H1 (cell line): ENCODE measurements around the gene CLEC16A. TPM values are rescaled to one million over a fixed set of nuclear protein-coding genes. Genes with fewer than 3 reads are reported as not detected.
A peak's percentile ranks its signal among the peaks of the same experiment; 100 is the strongest.

Source experiments
- CTCF ChIA-PET: fragments of 300-600 bp; sonication (Branson Sonifier 250); formaldehyde crosslinking; loops from one replicate; lab custom pipeline; 2021; ENCODE audit not compliant: partially characterized antibody; lab: Charles Lee
- POLR2A ChIA-PET: fragments of 300-600 bp; sonication (Branson Sonifier 250); formaldehyde crosslinking; loops from one replicate; lab custom pipeline; 2021; ENCODE audit warnings: inconsistent platforms; ENCODE audit not compliant: partially characterized antibody; lab: Charles Lee
- DNase-seq, 2 experiments: peaks; one replicate each; pipeline versions ENCODE4 v3.0.0 to v3.0.0-alpha.2; 2010 to 2022; ENCODE audit warnings: low spot score in 2 of 2, low read depth in 1 of 2, mixed read lengths in 1 of 2
- FAIRE-seq: peaks from 2 replicates; lab custom pipeline; 2011; peaks lifted over from hg19 to GRCh38; lab: Jason Lieb, UNC
- H2AFZ ChIP-seq: 2 replicates; pipeline ENCODE4 v1.8.1; 2012; ENCODE audit warnings: low read length, inconsistent platforms
- H2AK5ac ChIP-seq: 2 replicates; pipeline ENCODE4 v1.6.1; 2013; ENCODE audit warnings: low read depth, low read length
- H2BK120ac ChIP-seq: replicated peaks from 2 replicates; pipeline ENCODE3; 2013; ENCODE audit warnings: low read depth, low read length, inconsistent platforms
- H2BK12ac ChIP-seq: 2 replicates; pipeline ENCODE4 v1.6.1; 2013; ENCODE audit warnings: low read depth, low read length
- H2BK15ac ChIP-seq: 2 replicates; pipeline ENCODE4 v1.6.1; 2013; ENCODE audit warnings: low read length
- H2BK20ac ChIP-seq: 2 replicates; pipeline ENCODE4 v1.6.1; 2013; ENCODE audit warnings: low read length
- H2BK5ac ChIP-seq: 2 replicates; pipeline ENCODE4 v1.6.1; 2013; ENCODE audit warnings: low read depth, low read length
- H3K14ac ChIP-seq: 2 replicates; pipeline ENCODE4 v1.6.1; 2013; ENCODE audit warnings: inconsistent platforms; ENCODE audit not compliant: insufficient read length
- H3K18ac ChIP-seq: 2 replicates; pipeline ENCODE4 v1.6.1; 2013; ENCODE audit warnings: low read length; ENCODE audit errors: extremely low read depth
- H3K23ac ChIP-seq: 2 replicates; pipeline ENCODE4 v1.6.1; 2013; ENCODE audit warnings: inconsistent platforms; ENCODE audit not compliant: insufficient read length
- H3K23me2 ChIP-seq: 2 replicates; pipeline ENCODE4 v1.6.1; 2013; ENCODE audit warnings: low read depth, low read length
- H3K27ac ChIP-seq: 2 replicates; pipeline ENCODE4 v1.6.1; 2011; ENCODE audit warnings: low read depth, low read length, inconsistent platforms
- H3K27me3 ChIP-seq, 4 experiments: replicated peaks in 1 of 4; 1 replicate in 1 of 4; 2 replicates in 3 of 4; pipeline versions ENCODE4 v1.6.1 to v1.8.1; 2011 to 2013; ENCODE audit warnings: low read length in 3 of 4, mild to moderate bottlenecking in 3 of 4, inconsistent platforms in 2 of 4, mixed read lengths in 2 of 4, moderate library complexity in 1 of 4; ENCODE audit not compliant: control insufficient read depth in 3 of 4, insufficient read depth in 3 of 4; ENCODE audit errors: extremely low read depth in 1 of 4
- H3K36me3 ChIP-seq, 4 experiments: 2 replicates each; pipeline versions ENCODE4 v1.6.1 to v1.8.1; 2011 to 2013; ENCODE audit warnings: mild to moderate bottlenecking in 4 of 4, low read length in 3 of 4, moderate library complexity in 2 of 4, control low read depth in 1 of 4, inconsistent platforms in 1 of 4; ENCODE audit not compliant: insufficient read depth in 4 of 4, control insufficient read depth in 2 of 4
- H3K4ac ChIP-seq: replicated peaks from 2 replicates; pipeline ENCODE3; 2013; ENCODE audit warnings: low read length, low read depth, mixed read lengths, inconsistent platforms; ENCODE audit not compliant: insufficient read length
- H3K4me1 ChIP-seq, 4 experiments: replicated peaks in 1 of 4; 1 replicate in 1 of 4; 2 replicates in 3 of 4; pipeline versions ENCODE4 v1.6.1 to v1.8.1; 2011 to 2013; ENCODE audit warnings: low read length in 3 of 4, inconsistent platforms in 2 of 4, mixed read lengths in 1 of 4; ENCODE audit not compliant: insufficient read depth in 4 of 4, control insufficient read depth in 3 of 4
- H3K4me2 ChIP-seq, 2 experiments: 2 replicates each; pipeline versions ENCODE4 v1.6.1 to v1.8.1; 2011 to 2013; ENCODE audit warnings: low read depth in 2 of 2, low read length in 2 of 2, control low read depth in 1 of 2, inconsistent platforms in 1 of 2, mild to moderate bottlenecking in 1 of 2; ENCODE audit not compliant: insufficient read depth in 1 of 2
- H3K4me3 ChIP-seq, 4 experiments: fragments of 200-600, 300-600 bp in 1 of 4; sonication (generic), shearing (Covaris generic), sonication (Bioruptor Twin) in 1 of 4; 2 replicates each; pipeline versions ENCODE4 v1.5.1 to v1.8.1; 2011 to 2016; ENCODE audit warnings: low read length in 4 of 4, low read depth in 3 of 4, control low read depth in 2 of 4, inconsistent platforms in 2 of 4, mild to moderate bottlenecking in 2 of 4, mixed read lengths in 1 of 4, moderate library complexity in 1 of 4; ENCODE audit not compliant: insufficient read depth in 2 of 4; ENCODE audit errors: extremely low read depth in 1 of 4
- H3K56ac ChIP-seq: replicated peaks from 2 replicates; pipeline ENCODE3; 2013; ENCODE audit warnings: low read depth, mild to moderate bottlenecking, mixed read lengths, low read length, inconsistent platforms; ENCODE audit not compliant: insufficient read length
- H3K79me1 ChIP-seq: 2 replicates; pipeline ENCODE4 v1.6.1; 2013; ENCODE audit warnings: low read depth, low read length, control low read depth
- H3K79me2 ChIP-seq, 2 experiments: 2 replicates each; pipeline versions ENCODE4 v1.6.1 to v1.8.1; 2012 to 2013; ENCODE audit warnings: low read length in 2 of 2, mild to moderate bottlenecking in 2 of 2, inconsistent platforms in 1 of 2; ENCODE audit not compliant: insufficient read depth in 2 of 2, control insufficient read depth in 1 of 2
- H3K9ac ChIP-seq, 4 experiments: replicated peaks in 1 of 4; 1 replicate in 1 of 4; 2 replicates in 3 of 4; pipeline versions ENCODE4 v1.6.1 to v1.8.1; 2011 to 2013; ENCODE audit warnings: low read depth in 3 of 4, low read length in 3 of 4, control low read depth in 2 of 4, mild to moderate bottlenecking in 2 of 4, moderate library complexity in 2 of 4, inconsistent platforms in 1 of 4; ENCODE audit errors: extremely low read depth in 1 of 4
- H3K9me3 ChIP-seq, 2 experiments: 2 replicates each; pipeline versions ENCODE4 v1.6.1 to v1.8.1; 2012 to 2013; ENCODE audit warnings: mild to moderate bottlenecking in 2 of 2, moderate library complexity in 2 of 2, control low read depth in 1 of 2, inconsistent platforms in 1 of 2, low read depth in 1 of 2, low read length in 1 of 2, mixed read lengths in 1 of 2; ENCODE audit not compliant: insufficient read depth in 2 of 2
- H4K20me1 ChIP-seq, 2 experiments: replicated peaks in 1 of 2; 2 replicates each; pipeline versions ENCODE3 to v1.8.1; 2011 to 2013; ENCODE audit warnings: inconsistent platforms in 2 of 2, low read length in 2 of 2, mild to moderate bottlenecking in 1 of 2; ENCODE audit not compliant: insufficient read depth in 2 of 2, control insufficient read depth in 1 of 2
- H4K5ac ChIP-seq: 2 replicates; pipeline ENCODE4 v1.6.1; 2013; ENCODE audit warnings: low read length, low read depth, mixed read lengths, inconsistent platforms; ENCODE audit not compliant: insufficient read length
- H4K8ac ChIP-seq: 2 replicates; pipeline ENCODE4 v1.8.0; 2013; ENCODE audit warnings: mild to moderate bottlenecking, moderate library complexity, low read length, inconsistent platforms; ENCODE audit not compliant: insufficient read depth; ENCODE audit errors: extremely low read depth
- H4K91ac ChIP-seq: replicated peaks from 2 replicates; pipeline ENCODE3; 2013; ENCODE audit warnings: low read length, mixed read lengths, inconsistent platforms; ENCODE audit not compliant: insufficient read length
- MAFK ChIP-seq: IDR thresholded peaks from 2 replicates; pipeline ENCODE4 v1.6.1; 2012; ENCODE audit warnings: low read depth, mild to moderate bottlenecking, improper control_type of control experiment, low read length
- NANOG ChIP-seq: IDR thresholded peaks from 2 replicates; pipeline ENCODE4 v1.6.1; 2011; ENCODE audit warnings: low read length, low read depth, mild to moderate bottlenecking, inconsistent platforms; ENCODE audit not compliant: insufficient read depth, poor library complexity, severe bottlenecking
- WGBS, 2 experiments: shearing (Covaris generic) in 1 of 2; methylation state at CpG; one replicate each; pipeline versions ENCODE4 v1.1.6 to v1.1.7; 2013 to 2015; ENCODE audit warnings: low lambda C conversion rate in 2 of 2, mixed read lengths in 2 of 2, inconsistent platforms in 1 of 2, low coverage in 1 of 2, missing lambda C conversion rate in 1 of 2; ENCODE audit not compliant: insufficient replicate concordance in 2 of 2, insufficient coverage in 1 of 2, insufficient read length in 1 of 2; ENCODE audit errors: extremely low coverage in 1 of 2, missing lambda C conversion rate in 1 of 2; 5-methylcytosine and 5-hydroxymethylcytosine counted together
- polyA plus RNA-seq, 7 experiments: library from polyadenylated mRNA; depleted of rRNA in 3 of 7; stranded (reverse) in 5 of 7; unstranded in 2 of 7; fragments of >200 nt in 5 of 7; fragments of 200-250 nt in 2 of 7; gene quantifications; 1 replicate in 5 of 7; 2 replicates in 1 of 7; 4 replicates in 1 of 7; pipeline versions ENCODE4 v1.2.1 to v1.2.3, GENCODE V29; 2011 to 2013; ENCODE audit warnings: missing spikeins in 2 of 7, mixed read lengths in 2 of 7
- total RNA-seq: library from RNA; stranded (reverse); fragmentation: NEBNext Ultra II Directional; extraction: Animal tissue kit (Norgen Biotek cat#: 25700); gene quantifications from 2 replicates; pipeline ENCODE4 v1.2.1, GENCODE V29; 2021

CLEC16A gene
- total and polyA plus RNA-seq, 2 of the 8 experiments (the other 6 are each of a cell fraction or from before 2014, with no cell fraction given): 7.6 to 19.3 TPM

DNA sequence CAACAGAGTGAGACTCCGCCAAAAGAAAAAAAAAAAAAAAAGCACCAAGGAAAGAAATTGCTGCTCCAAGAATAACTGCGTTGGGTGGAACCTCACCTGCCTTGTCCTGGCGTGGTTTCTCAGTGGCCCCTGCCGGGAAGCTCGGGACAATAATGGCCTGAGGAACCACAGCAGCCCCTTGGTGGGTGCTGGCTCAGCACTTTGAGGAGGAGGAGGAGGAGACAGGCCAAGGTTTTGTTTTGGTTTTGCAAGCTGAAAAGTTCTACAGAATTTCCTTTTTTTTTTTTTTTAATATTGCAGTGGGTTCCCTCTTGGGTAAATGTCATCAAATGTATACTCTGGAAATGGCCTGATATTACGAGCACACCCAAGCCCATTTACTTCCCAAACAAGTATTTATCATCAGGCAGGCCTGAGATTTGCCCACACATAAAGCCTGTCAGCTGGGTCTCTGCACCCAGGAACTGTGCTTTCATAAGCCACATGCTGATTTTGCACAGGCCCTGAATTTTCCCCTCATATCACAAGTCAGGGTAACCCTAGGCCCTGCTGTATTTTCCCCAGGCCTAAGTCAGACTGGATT lies 233.3 kb downstream of the CLEC16A start:
- no peak overlapping the region for H2BK15ac ChIP-seq
- H2BK5ac ChIP-seq: no peak overlapping the region
- no peak overlapping the region for H4K5ac ChIP-seq
- H3K23ac ChIP-seq: no peak overlapping the region
- H3K79me2 ChIP-seq: no peaks in the 10 kb centered on the region
- no peak overlapping the region for H4K91ac ChIP-seq
- no peak overlapping the region for H3K9ac ChIP-seq
- H3K4ac ChIP-seq: no peak overlapping the region
- WGBS, 2 experiments: 73% methylated on average over 4 of the region's 6 CpGs; no CpG with 5 or more reads in 1 of the 2 experiments
- peak; percentile 45; the same call in 1 of the 2 replicates for TF ChIP-seq MAFK
- no peak for TF ChIP-seq NANOG
- POLR2A ChIA-PET: interaction anchor here (1.9 kb wide), 1 partner anchor 78 kb away, joined by 7 read pairs; the partner anchor contains the start of gene SOCS1
- no peak overlapping the region for H3K4me2 ChIP-seq
- H3K4me1 ChIP-seq: peaks cover 3 to 8% (median 6%) of the 10 kb centered on the region in 4 experiments
- no peak overlapping the region for H3K18ac ChIP-seq
- H2BK20ac ChIP-seq: no peak overlapping the region
- no peak overlapping the region for H2BK120ac ChIP-seq
- H3K9me3 ChIP-seq: no peaks in the 10 kb centered on the region
- DNase-seq (no peak), FAIRE-seq (no peak)
- H3K4me3 ChIP-seq: no peak overlapping the region
- no peak overlapping the region for H3K56ac ChIP-seq
- H2AFZ ChIP-seq: no peak overlapping the region
- no peaks in the 10 kb centered on the region for H3K27me3 ChIP-seq
- H3K23me2 ChIP-seq: no peaks in the 10 kb centered on the region
- no peak overlapping the region for H3K27ac ChIP-seq
- H2BK12ac ChIP-seq: no peak overlapping the region
- H3K14ac ChIP-seq: no peak overlapping the region
- H2AK5ac ChIP-seq: no peak overlapping the region
- no peaks in the 10 kb centered on the region; the same call in 1 of the 2 replicates for H3K79me1 ChIP-seq
- H4K20me1 ChIP-seq: no peaks in the 10 kb centered on the region
- peak overlapping the region; percentile 66 for H4K8ac ChIP-seq
- CTCF ChIA-PET: interaction anchor here (0.6 kb wide), 1 partner anchor 28 kb away, joined by 3 read pairs; no protein-coding TSS in a partner anchor
- 0 out of 8 replicates have a peak, but pooled peaks cover 0 to 2% (median 0%) of the 10 kb centered on the region in 4 experiments for H3K36me3 ChIP-seq
